HEK293T (cell line): ENCODE data around the gene RCN2.

Experiments used
- CTCF ChIA-PET: fragments of 350-600 bp; formaldehyde crosslinking; extraction: SDS; loops from one replicate; lab custom pipeline; 2021; ENCODE audit warnings: antibody characterized with exemption, inconsistent platforms; lab: Yijun Ruan, JAX
- POLR2A ChIA-PET: fragments of 350-600 bp; formaldehyde crosslinking; extraction: SDS; loops from one replicate; lab custom pipeline; 2020; ENCODE audit warnings: antibody characterized with exemption, inconsistent platforms; lab: Yijun Ruan, JAX
- DNase-seq: peaks from one replicate; pipeline ENCODE4 v3.0.0; 2012; ENCODE audit warnings: mixed read lengths; ENCODE audit errors: extremely low spot score
- ARNT ChIP-seq: fragments of 450-650 bp; IDR thresholded peaks from 2 replicates; pipeline ENCODE4 v1.6.1; 2017; ENCODE audit warnings: mild to moderate bottlenecking
- BHLHE40 ChIP-seq: fragments of 450-650 bp; IDR thresholded peaks from 2 replicates; pipeline ENCODE4 v1.6.1; 2016; ENCODE audit warnings: mild to moderate bottlenecking, moderate library complexity, borderline replicate concordance
- CTBP1 ChIP-seq: fragments of 450-650 bp; IDR thresholded peaks from 2 replicates; pipeline ENCODE4 v1.6.1; 2016; ENCODE audit warnings: borderline replicate concordance
- ELF4 ChIP-seq: fragments of 450-650 bp; IDR thresholded peaks from 2 replicates; pipeline ENCODE4 v1.6.1; 2017; ENCODE audit warnings: antibody characterized with exemption
- FOXA1 ChIP-seq: fragments of 450-650 bp; IDR thresholded peaks from 2 replicates; pipeline ENCODE4 v1.6.1; 2016; ENCODE audit warnings: mild to moderate bottlenecking
- FOXK2 ChIP-seq: fragments of 450-650 bp; IDR thresholded peaks from 2 replicates; pipeline ENCODE4 v1.6.1; 2016; ENCODE audit warnings: mild to moderate bottlenecking
- FOXM1 ChIP-seq: fragments of 450-650 bp; IDR thresholded peaks from 2 replicates; pipeline ENCODE4 v1.6.1; 2017; ENCODE audit warnings: mild to moderate bottlenecking, borderline replicate concordance
- HDGF ChIP-seq: fragments of 450-650 bp; IDR thresholded peaks from 2 replicates; pipeline ENCODE4 v1.6.1; 2017; ENCODE audit warnings: antibody characterized with exemption, borderline replicate concordance
- L3MBTL2 ChIP-seq: fragments of 450-650 bp; conservative IDR thresholded peaks from 2 replicates; pipeline ENCODE4 v1.6.1; 2016; ENCODE audit warnings: mild to moderate bottlenecking
- LEF1 ChIP-seq: fragments of 450-650 bp; IDR thresholded peaks from 2 replicates; pipeline ENCODE4 v1.6.1; 2017; ENCODE audit warnings: mild to moderate bottlenecking, borderline replicate concordance
- NFRKB ChIP-seq: fragments of 450-650 bp; IDR thresholded peaks from 2 replicates; pipeline ENCODE4 v1.6.1; 2016; ENCODE audit warnings: mild to moderate bottlenecking, moderate library complexity
- PKNOX1 ChIP-seq: fragments of 450-650 bp; IDR thresholded peaks from 2 replicates; pipeline ENCODE4 v1.6.1; 2016
- SP1 ChIP-seq: fragments of 450-650 bp; IDR thresholded peaks from 2 replicates; pipeline ENCODE4 v1.6.1; 2017
- SUZ12 ChIP-seq: fragments of 450-650 bp; IDR thresholded peaks from 2 replicates; pipeline ENCODE4 v1.6.1; 2016; ENCODE audit warnings: mild to moderate bottlenecking
- TARDBP ChIP-seq: fragments of 450-650 bp; IDR thresholded peaks from 2 replicates; pipeline ENCODE4 v1.6.1; 2016
- ZNF384 ChIP-seq: fragments of 450-650 bp; IDR thresholded peaks from 2 replicates; pipeline ENCODE4 v1.6.1; 2016

The RCN2 gene

GRCh38 chr15:76994971-76995945, 63.7 kb downstream of the RCN2 start, which contains the start of gene PSTPIP1:
Gene PSTPIP1, plus strand, starts transcription at chr15:76995126. Its CDS starts 448 bp downstream, at chr15:76995574.
- ChIA-PET POLR2A (no interaction called here), CTCF (interaction anchor here (1.0 to 1.1 kb wide), 2 partner anchors 21 to 548 kb away, joined by 3 read pairs; no protein-coding TSS in a partner anchor)
- no peak for TF ChIP-seq LEF1
- no peak for DNase-seq

GRCh38 chr15:76996076-76996525, 64.6 kb downstream of the RCN2 start:
- TF ChIP-seq HDGF: no peak
- no peak for TF ChIP-seq ZNF384
- TF ChIP-seq SP1: no peak
- no peak for TF ChIP-seq NFRKB
- TF ChIP-seq SUZ12: no peak
- no peak for TF ChIP-seq ELF4
- TF ChIP-seq FOXM1: no peak
- TF ChIP-seq CTBP1: no peak
- no peak for TF ChIP-seq TARDBP
- TF ChIP-seq L3MBTL2: no peak
- no peak for TF ChIP-seq FOXK2
- no peak for TF ChIP-seq BHLHE40
- no peak for TF ChIP-seq FOXA1
- no peak for TF ChIP-seq LEF1
- TF ChIP-seq ARNT: no peak
- TF ChIP-seq PKNOX1: no peak
- CTCF ChIA-PET: interaction anchor here (1.1 kb wide), 1 partner anchor 23 kb away, joined by 3 read pairs; no protein-coding TSS in a partner anchor
- POLR2A ChIA-PET: no interaction called here

GRCh38 chr15:76996526-76997401, 65.2 kb downstream of the RCN2 start:
- POLR2A ChIA-PET: no interaction called here
- CTCF ChIA-PET: interaction anchor here (1.1 kb wide), 1 partner anchor 23 kb away, joined by 3 read pairs; no protein-coding TSS in a partner anchor

More at GRCh38 chr15:76996076-76996525, 64.6 kb downstream of the RCN2 start:
- no peak for DNase-seq

GRCh38 chr15:76998663-76999285, 67.2 kb downstream of the RCN2 start:
- ChIA-PET POLR2A (no interaction called here), CTCF (interaction anchor here (1.5 kb wide), 1 partner anchor 36 kb away, joined by 7 read pairs; no protein-coding TSS in a partner anchor)
- TF ChIP-seq TARDBP (no peak), SP1 (no peak), HDGF (no peak), ARNT (no peak), LEF1 (no peak), FOXM1 (no peak), NFRKB (no peak), FOXK2 (no peak), FOXA1 (no peak), PKNOX1 (no peak), ZNF384 (no peak)
- no peak for DNase-seq

More at GRCh38 chr15:76996526-76997401, 65.2 kb downstream of the RCN2 start:
- no peak for DNase-seq
- TF ChIP-seq SUZ12: no peak
- TF ChIP-seq TARDBP: no peak
- no peak for TF ChIP-seq SP1
- no peak for TF ChIP-seq FOXA1
- TF ChIP-seq CTBP1: no peak
- no peak for TF ChIP-seq PKNOX1
- TF ChIP-seq NFRKB: no peak
- TF ChIP-seq L3MBTL2: no peak
- TF ChIP-seq LEF1: no peak
- no peak for TF ChIP-seq ARNT

GRCh38 chr15:76999996-77000395, 68.4 kb downstream of the RCN2 start:
- ChIA-PET POLR2A (no interaction called here), CTCF (interaction anchor here (0.6 to 1.7 kb wide), 2 partner anchors 26 to 556 kb away, joined by 3 to 7 read pairs; no protein-coding TSS in a partner anchor)

More at GRCh38 chr15:76999996-77000395, 68.4 kb downstream of the RCN2 start:
- no peak for DNase-seq
- TF ChIP-seq SP1 (no peak), ARNT (no peak), FOXA1 (no peak), FOXM1 (no peak), SUZ12 (no peak), L3MBTL2 (no peak), BHLHE40 (no peak), LEF1 (no peak), NFRKB (no peak), HDGF (no peak), PKNOX1 (no peak), ELF4 (no peak), CTBP1 (no peak), FOXK2 (no peak), ZNF384 (no peak)
